ENCODE data around the gene TBX15.

TBX15 gene

DNA sequence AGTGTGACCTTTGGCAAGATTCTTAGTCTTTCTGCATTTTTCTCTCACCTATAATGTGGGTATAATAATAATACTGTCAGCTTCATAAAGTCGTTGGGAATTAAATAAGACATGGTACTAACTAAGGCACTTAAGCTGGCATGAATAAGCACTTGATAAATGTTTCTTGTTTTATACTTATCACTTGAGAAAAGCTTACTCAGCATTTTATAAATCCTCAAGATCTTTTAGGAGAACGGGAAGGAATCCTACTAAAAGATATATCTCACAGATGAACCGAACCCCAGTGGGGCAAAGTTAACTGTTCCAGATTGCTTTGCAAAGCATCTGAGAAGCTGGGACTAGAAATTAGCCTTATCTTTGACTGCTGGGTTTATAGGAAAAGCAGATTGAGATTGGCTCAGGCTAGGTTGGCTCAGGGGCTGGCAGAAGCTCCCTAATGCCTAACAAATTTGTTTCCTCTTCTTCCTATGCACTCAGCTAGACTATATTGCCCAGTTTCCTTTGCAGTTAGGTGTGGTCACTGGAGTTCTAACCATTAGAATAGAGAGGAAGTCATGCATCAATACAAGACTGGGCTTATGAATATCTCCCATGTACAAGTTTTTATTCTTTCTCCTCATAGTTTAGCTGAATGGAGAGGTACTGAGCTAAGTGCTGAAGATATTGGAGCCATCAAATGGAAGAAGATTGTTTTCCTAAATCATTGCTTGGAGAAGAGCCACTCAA, 110.3 kb downstream of the TBX15 start:
- no peak for DNase-seq

DNA sequence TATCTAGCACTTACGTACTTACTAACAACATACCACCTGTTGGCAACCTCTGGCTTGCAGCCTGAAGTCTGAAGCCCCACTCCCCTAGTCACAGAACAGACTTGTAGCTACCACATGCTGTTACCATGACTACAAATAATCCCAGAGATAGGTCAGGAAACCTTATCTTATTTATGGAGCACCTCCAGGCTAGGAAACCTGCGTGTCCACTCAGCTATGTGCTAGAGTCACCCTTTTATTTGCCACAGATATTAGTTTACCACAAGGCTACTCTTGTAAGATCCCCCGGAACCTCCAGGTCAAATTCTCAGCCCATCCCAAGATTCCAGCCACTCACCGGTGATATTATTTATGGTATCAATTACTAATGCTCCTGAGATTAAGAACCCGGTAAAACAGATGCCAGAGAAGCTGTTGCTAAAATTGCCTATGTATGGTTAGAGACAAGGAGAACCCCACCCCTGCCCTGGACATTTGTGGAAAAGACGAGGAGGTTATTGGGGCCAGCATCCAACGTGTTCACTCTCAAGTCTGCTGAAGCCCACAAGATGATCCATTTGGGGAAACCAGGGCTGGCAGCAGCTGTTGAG, 116.5 kb downstream of the TBX15 start:
- DNase-seq, result no peak

DNA sequence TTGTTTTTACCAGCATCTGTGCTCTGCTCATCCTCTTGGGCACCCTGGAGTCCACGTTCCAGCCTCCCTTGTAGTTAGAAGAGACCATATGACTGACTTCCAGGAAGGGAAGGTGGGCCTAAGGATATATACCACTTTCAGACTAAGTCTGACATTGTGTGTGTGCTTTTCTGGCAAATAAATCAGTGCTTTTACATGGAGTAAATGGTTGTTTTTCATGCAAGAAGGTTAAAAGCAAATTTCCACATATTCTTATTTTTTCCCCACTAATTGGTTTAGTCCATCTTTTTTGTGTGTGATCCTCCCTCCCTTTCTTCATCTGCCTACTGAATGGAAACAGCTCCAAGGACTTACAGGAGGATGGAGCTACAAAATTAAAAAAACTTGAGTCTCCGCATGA, 119.8 kb downstream of the TBX15 start:
- DNase-seq, result no peak

DNA sequence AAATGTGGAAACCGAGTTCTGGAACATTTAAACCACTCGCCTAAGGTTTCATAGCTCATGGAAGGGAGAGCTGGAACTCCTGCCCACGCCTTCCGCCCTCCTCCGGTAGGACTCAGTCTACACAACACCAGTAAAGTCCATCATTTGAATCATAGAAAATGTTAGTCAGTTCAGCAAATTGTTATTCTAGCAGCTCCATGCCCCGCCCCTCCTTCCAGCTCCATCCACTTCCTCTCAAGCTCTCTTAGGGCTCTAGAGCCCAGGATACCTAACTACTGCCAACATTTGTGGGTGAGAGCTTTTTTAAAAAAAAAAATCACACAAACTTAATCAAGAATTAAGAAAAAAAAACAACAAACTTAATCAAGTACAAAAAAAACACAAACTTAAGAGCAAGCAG, 121.8 kb downstream of the TBX15 start:
- no peak for DNase-seq

DNA sequence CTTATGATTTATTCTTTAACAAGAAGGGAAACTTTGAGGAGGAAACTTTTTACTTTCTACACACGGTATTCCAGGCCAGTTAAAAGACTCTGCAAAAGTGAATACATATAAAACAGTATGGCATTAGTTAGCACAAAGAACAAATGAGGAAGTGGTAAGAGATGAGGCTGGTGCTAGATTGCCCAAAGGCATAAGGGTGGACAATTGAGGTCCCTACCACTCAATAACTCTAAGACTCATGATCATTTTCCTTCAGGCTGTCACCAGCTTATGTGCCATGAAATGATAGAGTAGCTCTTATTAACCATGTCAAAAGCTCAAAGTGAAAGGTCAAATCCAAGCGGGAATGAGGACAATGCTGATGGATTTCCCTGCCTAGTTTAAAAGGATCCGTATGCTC, 124.5 kb downstream of the TBX15 start:
- DNase-seq, result no peak

DNA sequence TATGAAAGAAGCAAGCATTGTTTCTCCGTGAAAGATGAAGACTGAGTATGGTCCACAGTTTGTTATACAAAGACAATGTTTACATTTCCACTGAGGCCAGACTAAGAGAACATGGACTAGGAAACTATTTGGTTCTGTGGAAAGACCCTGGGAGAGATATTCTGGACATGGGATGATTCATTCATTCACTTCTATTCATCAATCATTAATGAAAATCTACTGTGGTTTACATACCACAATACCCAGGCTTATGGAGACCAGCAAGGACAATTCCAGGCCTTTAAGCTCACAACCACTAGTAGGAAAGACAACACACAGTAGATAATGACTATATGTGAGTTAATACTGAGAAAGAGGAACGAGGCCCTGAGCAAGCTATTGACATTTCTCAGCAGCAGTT, 125.4 kb downstream of the TBX15 start:
- no peak for DNase-seq

DNA sequence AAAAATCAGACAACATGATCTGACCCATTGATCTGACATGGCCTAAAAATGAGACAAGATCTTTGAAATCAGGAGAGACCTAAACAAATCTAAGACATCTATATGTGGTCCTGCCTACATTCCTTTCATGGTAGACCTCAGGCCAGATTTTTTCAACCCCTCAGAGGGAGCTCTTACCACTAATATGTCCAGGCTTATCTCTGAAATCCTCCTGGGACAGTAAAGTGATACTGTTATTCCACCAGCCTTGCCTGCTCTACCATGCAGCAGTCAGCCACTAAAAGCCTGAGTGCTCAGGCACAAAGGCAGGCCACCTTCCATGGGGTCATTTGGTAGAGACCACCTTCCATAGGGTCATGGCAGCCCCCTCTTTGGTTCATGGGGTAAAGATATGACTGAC, 126.9 kb downstream of the TBX15 start:
- DNase-seq, result no peak

DNA sequence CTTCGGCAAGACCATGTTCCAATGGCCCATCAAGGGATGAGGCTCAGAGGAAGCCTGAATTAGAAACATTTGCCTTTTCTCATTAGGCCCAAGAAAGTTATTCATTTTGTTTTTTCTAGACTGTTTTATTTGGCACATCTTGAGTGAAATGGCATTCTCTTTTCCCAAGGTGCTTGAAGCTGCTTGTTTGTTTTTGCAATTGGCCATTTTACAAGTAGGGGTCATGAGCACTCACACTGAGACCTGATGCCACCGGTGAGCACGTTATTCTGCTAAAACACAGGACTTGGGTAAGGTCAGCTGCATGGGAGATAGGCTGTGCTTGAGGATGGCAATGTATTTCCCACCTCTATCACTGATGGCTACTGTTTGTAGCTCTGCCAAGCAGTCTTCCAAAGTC, 128.1 kb downstream of the TBX15 start:
- no peak for DNase-seq

DNA sequence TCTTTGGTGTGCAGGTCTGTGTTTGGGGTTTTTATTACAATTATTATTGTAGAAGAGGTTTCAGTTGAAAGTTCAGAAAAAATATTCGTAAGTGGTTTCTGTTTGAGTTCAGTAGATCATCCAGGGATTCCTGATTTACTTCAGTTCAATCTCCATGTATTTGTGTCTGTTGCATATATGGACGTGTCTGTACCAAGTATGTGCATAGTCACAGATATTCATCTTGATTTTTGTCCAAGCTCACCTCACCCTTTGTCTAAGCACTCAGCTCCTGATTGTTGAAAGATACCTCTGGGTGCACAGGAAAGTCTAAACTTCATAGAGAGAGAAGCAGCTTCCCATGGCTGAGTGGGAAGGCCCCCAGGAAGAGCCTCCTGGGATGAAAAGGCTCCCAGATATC, 141.7 kb downstream of the TBX15 start:
- DNase-seq, result no peak

DNA sequence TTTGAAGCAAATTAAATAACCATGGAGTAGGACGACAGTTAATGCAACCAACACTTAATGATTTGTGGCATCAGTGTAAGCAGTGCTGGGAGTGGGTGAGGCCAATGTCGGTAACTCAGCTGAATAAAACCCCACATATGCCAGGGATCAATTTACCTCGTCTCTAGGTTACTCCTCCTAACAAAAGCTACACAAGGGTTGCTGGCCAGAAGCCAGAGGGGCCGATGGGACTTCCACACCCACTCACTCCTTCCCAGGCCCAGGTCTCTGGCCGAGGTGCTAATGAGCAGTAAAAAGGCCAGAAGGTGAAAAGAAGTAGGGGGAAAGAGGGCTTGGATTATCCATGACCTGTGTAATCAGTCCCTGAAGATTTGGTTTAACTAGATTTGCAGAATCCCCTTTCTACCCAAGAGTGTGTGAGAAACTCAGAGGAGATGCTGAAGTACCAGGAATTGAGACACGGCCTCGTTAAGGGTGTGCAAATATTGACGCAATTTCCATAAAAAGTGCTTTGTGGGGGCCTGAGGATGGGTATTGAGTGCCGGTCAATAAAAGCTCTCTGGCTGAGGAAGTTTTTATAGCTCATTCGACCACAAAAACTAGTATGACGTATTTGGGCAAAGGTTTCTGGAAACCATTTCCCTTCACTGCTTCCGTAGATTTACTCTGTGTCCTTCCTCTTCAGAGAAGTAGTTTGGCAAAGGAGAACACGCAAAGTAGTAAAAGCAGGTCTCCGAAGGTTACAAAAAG, 145.5 kb downstream of the TBX15 start:
- DNase-seq, result no peak

DNA sequence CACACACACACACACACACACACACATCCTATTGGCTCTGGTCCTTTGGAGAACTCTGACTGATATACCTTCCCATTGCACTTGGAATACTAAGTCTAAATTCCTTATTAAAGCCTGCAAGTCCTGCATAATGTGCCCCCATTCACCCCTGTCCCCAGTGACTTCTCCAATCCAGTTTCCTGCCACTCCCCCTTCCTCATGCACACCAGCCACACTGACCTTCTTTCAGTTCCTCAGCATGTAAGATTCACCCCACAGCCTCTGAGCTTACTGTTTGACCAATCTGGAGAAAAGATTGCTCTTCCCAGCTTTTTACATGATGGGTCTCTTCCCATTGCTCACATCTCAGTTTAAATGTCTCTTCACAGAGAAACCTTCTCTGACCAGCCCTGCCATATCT, 146.6 kb downstream of the TBX15 start:
- DNase-seq, result no peak
